ENCODE measurements around the gene TKFC.
A peak's percentile ranks its signal among the peaks of the same experiment; 100 is the strongest.

TKFC gene

GRCh38 chr11:61315260-61315659 is 17.8 kb upstream of the TKFC start:
- DNase-seq (ENCODE audit: low spot score) = no peak

- no peak for DNase-seq (ENCODE audit: low spot score)
These were observed 7.2 kb upstream of the TKFC start for GRCh38 chr11:61325649-61326414.

GRCh38 chr11:61327669-61328071 is 5.4 kb upstream of the TKFC start:
- no peak for DNase-seq (ENCODE audit: low spot score)

GRCh38 chr11:61328351-61328750 is 4.7 kb upstream of the TKFC start:
- DNase-seq (ENCODE audit: low spot score) = no peak

GRCh38 chr11:61329871-61330270 is 3.2 kb upstream of the TKFC start:
- DNase-seq (ENCODE audit: low spot score) = no peak

- no peak for DNase-seq (ENCODE audit: low spot score)
These were observed 1.4 kb upstream of the TKFC start for GRCh38 chr11:61331651-61332050.

GRCh38 chr11:61332281-61332796 is 689 bp upstream of the TKFC start:
- DNase-seq (ENCODE audit: low spot score) = no peak

- no peak for DNase-seq (ENCODE audit: low spot score)
These were observed 764 bp downstream of the TKFC start for GRCh38 chr11:61333550-61334433.

- no peak for DNase-seq (ENCODE audit: low spot score)
These were observed 1.7 kb downstream of the TKFC start for GRCh38 chr11:61334434-61335354.

GRCh38 chr11:61335355-61335710 is 2.3 kb downstream of the TKFC start:
- no peak for DNase-seq (ENCODE audit: low spot score)

- DNase-seq (ENCODE audit: low spot score) = peak; percentile 82
These were observed 3.3 kb downstream of the TKFC start for GRCh38 chr11:61336171-61336935.

GRCh38 chr11:61337706-61338470 is 4.9 kb downstream of the TKFC start:
- no peak for DNase-seq (ENCODE audit: low spot score)

GRCh38 chr11:61338783-61339489 is 5.9 kb downstream of the TKFC start:
- DNase-seq (ENCODE audit: low spot score) = no peak

GRCh38 chr11:61339490-61339878 is 6.5 kb downstream of the TKFC start:
- no peak for DNase-seq (ENCODE audit: low spot score)

- DNase-seq (ENCODE audit: low spot score) = no peak
These were observed 8.0 kb downstream of the TKFC start for GRCh38 chr11:61340979-61341378.

GRCh38 chr11:61341706-61342105 is 8.7 kb downstream of the TKFC start:
- no peak for DNase-seq (ENCODE audit: low spot score)

- no peak for DNase-seq (ENCODE audit: low spot score)
These were observed 9.3 kb downstream of the TKFC start for GRCh38 chr11:61342207-61342803.

GRCh38 chr11:61343792-61344745 is 11.0 kb downstream of the TKFC start:
- no peak for DNase-seq (ENCODE audit: low spot score)

All from CD4-positive, alpha-beta T cell treated with Interleukin-15 for 4 hours (primary cell).